Activated CD8-positive, alpha-beta T cell treated with anti-CD3 and anti-CD28 coated beads for 36 hours (primary cell): ENCODE data around the gene PDE3B. TPM values are rescaled to one million over a fixed set of nuclear protein-coding genes. Genes with fewer than 3 reads are reported as not detected.

ENCODE experiments used
- ATAC-seq: fragments of 200-7000 bp; cut with Tn5 transposase; one replicate; pipeline ENCODE4 v1.10.0; 2021; ENCODE audit warnings: mild to moderate bottlenecking, moderate library complexity
- CTCF ChIA-PET: fragments of 350-600 bp; sonication (Branson Sonifier 250); formaldehyde crosslinking; loops from one replicate; lab custom pipeline; 2021; ENCODE audit warnings: antibody characterized with exemption; lab: Charles Lee
- POLR2A ChIA-PET: fragments of 350-600 bp; sonication (Branson Sonifier 250); formaldehyde crosslinking; loops from one replicate; lab custom pipeline; 2021; ENCODE audit warnings: antibody characterized with exemption; lab: Charles Lee
- DNase-seq: peaks from one replicate; pipeline ENCODE4 v3.0.0-alpha.2; 2020
- H3K27ac Mint-ChIP-seq: one replicate; pipeline ENCODE4 v1.8.0; 2021; ENCODE audit warnings: mild to moderate bottlenecking, mixed read lengths
- H3K27me3 Mint-ChIP-seq: one replicate; pipeline ENCODE4 v1.8.0; 2021; ENCODE audit warnings: mixed read lengths
- H3K36me3 Mint-ChIP-seq: one replicate; pipeline ENCODE4 v1.8.0; 2021; ENCODE audit warnings: low read depth, mixed read lengths
- H3K4me1 Mint-ChIP-seq: one replicate; pipeline ENCODE4 v1.8.0; 2021; ENCODE audit warnings: low read depth, mixed read lengths
- H3K4me3 Mint-ChIP-seq: one replicate; pipeline ENCODE4 v1.8.0; 2021; ENCODE audit warnings: mild to moderate bottlenecking, moderate library complexity, mixed read lengths
- H3K9me3 Mint-ChIP-seq: one replicate; pipeline ENCODE4 v1.8.0; 2021; ENCODE audit warnings: mixed read lengths
- intact Hi-C: fragments of 100-400 bp; cut with micrococcal nuclease; formaldehyde crosslinking; loops from one replicate; pipeline ENCODE4 v1.10.0; 2022
- total RNA-seq, 2 experiments: library from RNA; stranded (reverse); gene quantifications; one replicate each; pipeline ENCODE4 v1.2.3, GENCODE V29; 2021
- TF ChIP-seq, protein P1 (sequence below): fragments of 200-600 bp; IDR thresholded peaks from one replicate; pipeline ENCODE4 v1.8.0; 2022; ENCODE audit warnings: antibody characterized with exemption, mild to moderate bottlenecking

Gene PDE3B
- total RNA-seq, 2 experiments from 2014 or later = 42.3 to 43.1 TPM

DNA sequence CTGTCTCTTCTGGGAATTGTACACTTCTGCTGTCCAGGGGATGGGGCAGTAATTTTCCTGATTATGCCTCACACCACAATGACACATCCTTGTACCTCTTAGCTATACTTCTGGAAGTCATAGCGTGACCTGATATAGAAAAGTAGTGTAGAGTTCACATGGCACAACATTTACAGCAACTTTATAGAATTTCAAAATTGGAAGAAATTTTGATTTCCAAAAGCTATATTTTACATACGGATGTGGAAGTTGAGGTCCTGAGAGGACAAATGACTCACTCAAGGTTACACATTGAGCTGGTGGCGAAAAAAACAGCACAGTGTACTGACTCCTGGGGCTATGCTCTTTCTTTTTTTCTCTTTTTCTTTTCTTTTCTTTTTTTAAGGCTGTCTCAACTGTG lies 254.8 kb downstream of the PDE3B start:
- H3K27ac Mint-ChIP-seq = no peak overlapping the region
- no peaks in the 10 kb centered on the region for H3K9me3 Mint-ChIP-seq
- TF ChIP-seq, protein P1, sequence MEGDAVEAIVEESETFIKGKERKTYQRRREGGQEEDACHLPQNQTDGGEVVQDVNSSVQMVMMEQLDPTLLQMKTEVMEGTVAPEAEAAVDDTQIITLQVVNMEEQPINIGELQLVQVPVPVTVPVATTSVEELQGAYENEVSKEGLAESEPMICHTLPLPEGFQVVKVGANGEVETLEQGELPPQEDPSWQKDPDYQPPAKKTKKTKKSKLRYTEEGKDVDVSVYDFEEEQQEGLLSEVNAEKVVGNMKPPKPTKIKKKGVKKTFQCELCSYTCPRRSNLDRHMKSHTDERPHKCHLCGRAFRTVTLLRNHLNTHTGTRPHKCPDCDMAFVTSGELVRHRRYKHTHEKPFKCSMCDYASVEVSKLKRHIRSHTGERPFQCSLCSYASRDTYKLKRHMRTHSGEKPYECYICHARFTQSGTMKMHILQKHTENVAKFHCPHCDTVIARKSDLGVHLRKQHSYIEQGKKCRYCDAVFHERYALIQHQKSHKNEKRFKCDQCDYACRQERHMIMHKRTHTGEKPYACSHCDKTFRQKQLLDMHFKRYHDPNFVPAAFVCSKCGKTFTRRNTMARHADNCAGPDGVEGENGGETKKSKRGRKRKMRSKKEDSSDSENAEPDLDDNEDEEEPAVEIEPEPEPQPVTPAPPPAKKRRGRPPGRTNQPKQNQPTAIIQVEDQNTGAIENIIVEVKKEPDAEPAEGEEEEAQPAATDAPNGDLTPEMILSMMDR = no peak
- DNase-seq = no peak
- H3K36me3 Mint-ChIP-seq = no peaks in the 10 kb centered on the region
- peaks cover 25% of the 10 kb centered on the region for H3K4me1 Mint-ChIP-seq
- intact Hi-C loops = loop anchor here (10.0 kb wide), 1 partner anchor 134 kb away; no protein-coding TSS in a partner anchor
- no peak for ATAC-seq
- CTCF ChIA-PET = interaction anchor here (2.1 kb wide), 1 partner anchor 10 kb away, joined by 11 read pairs; no protein-coding TSS in a partner anchor
- POLR2A ChIA-PET = interaction anchor here (0.5 kb wide), 1 partner anchor 73 kb away, joined by 4 read pairs; no protein-coding TSS in a partner anchor
- no peaks in the 10 kb centered on the region for H3K27me3 Mint-ChIP-seq
- no peak overlapping the region for H3K4me3 Mint-ChIP-seq

DNA sequence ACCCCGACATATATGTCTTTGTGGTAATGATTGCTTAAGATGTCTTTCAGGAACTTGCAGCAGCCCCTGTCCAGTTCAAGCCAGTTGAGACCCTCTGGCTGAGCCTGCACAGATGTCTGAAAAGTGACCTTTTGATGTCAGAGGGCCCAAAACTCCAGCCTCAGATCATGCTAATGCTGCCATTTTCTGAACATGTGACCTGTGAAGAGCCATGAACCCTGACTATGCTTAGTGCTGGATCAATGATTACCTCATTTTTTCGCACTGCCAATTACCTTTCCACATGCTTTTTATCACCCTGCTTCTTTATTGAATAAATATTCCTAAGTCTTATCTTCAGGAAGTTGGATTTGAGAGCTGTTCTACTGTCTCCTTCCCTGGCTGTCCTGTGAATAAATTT lies 255.3 kb downstream of the PDE3B start:
- intact Hi-C loops = loop anchor here (10.0 kb wide), 1 partner anchor 134 kb away; no protein-coding TSS in a partner anchor
- ChIA-PET CTCF (interaction anchor here (2.1 kb wide), 1 partner anchor 9 kb away, joined by 11 read pairs; no protein-coding TSS in a partner anchor), POLR2A (interaction anchor here (0.5 kb wide), 1 partner anchor 74 kb away, joined by 4 read pairs; no protein-coding TSS in a partner anchor)
- TF ChIP-seq, protein P1 = no peak
- no peak overlapping the region for H3K27ac Mint-ChIP-seq
- no peak overlapping the region for H3K4me3 Mint-ChIP-seq
- H3K9me3 Mint-ChIP-seq = no peaks in the 10 kb centered on the region
- no peak for DNase-seq
- peaks cover 24% of the 10 kb centered on the region for H3K4me1 Mint-ChIP-seq
- no peak for ATAC-seq
- no peaks in the 10 kb centered on the region for H3K36me3 Mint-ChIP-seq
- no peaks in the 10 kb centered on the region for H3K27me3 Mint-ChIP-seq

DNA sequence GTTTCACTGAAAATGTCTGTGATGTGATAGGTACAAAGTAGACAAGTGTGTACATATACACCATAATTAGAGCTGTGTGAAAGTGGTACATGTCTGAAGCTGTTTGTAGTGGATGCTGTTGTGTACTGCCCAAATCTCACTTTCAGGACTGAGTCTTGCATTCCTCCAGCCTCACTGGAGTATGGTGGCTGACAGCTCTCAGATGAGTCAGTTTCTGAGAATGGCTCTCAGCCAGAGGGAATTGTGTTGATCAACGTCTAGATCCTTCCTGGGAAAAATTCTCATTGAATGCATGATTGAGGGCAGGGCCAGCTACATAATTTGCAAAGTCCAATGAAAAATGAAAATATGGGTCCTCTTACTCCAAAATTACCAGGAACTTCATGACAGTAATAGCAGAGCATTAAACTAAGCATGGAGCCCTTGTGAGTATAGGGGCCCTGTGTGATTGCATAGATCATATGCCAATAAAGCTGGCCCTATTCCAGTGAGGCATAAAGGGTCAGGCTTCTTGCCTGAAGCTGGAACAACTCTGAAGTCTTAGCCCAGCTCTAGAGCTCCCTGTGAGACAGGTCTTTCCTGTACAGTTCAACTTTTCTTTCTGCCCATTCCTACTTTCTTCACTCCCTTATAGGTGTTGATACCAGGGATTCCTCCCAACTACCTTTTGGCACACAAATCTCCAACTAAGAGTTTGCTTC lies 259.2 kb downstream of the PDE3B start:
- intact Hi-C loops = no loop called here
- ChIA-PET CTCF (interaction anchor here (0.7 to 8.1 kb wide), 12 partner anchors 9 to 383 kb away, joined by 3 to 214 read pairs (median 4); partner anchors contain the start of genes CYP2R1 and PSMA1), POLR2A (interaction anchor here (0.9 to 1.0 kb wide), 2 partner anchors 10 to 11 kb away, joined by 3 to 4 read pairs; partner anchors contain the start of gene CYP2R1)
- Mint-ChIP-seq H3K36me3 (no peaks in the 10 kb centered on the region), H3K4me1 (peaks cover 39% of the 10 kb centered on the region), H3K27ac (no peak overlapping the region), H3K27me3 (no peaks in the 10 kb centered on the region), H3K9me3 (no peaks in the 10 kb centered on the region), H3K4me3 (no peak overlapping the region)
- TF ChIP-seq, protein P1 = no peak
- ATAC-seq = no peak
- DNase-seq = no peak

DNA sequence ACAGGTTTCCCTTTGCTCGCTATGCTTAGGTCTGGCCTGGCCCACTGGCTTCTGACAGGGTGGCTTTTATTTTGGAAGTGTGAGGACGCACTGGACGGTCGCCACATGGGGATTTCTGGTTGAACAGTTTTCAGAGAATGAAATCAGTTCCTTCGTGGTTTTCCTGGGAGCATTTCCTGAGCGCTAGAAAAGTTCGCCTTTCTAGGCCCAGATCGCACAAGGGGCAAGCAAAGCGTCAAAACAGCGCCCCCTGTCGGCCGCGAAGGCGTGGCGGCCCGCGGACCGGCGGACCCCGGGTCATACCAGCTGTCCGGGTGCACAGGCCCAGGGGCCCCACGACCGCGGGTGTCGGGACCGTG lies 261.1 kb downstream of the PDE3B start:
- peak; percentile 40 for ATAC-seq
- Mint-ChIP-seq H3K4me3 (peak overlapping the region; percentile 93), H3K36me3 (no peaks in the 10 kb centered on the region), H3K27me3 (no peaks in the 10 kb centered on the region), H3K9me3 (no peaks in the 10 kb centered on the region), H3K4me1 (peaks cover 50% of the 10 kb centered on the region), H3K27ac (peak overlapping the region; percentile 86)
- DNase-seq = peak; percentile 88
- intact Hi-C loops = loop anchor here (2.0 to 5.0 kb wide), 6 partner anchors 68 to 382 kb away; partner anchors contain the start of genes CALCA, PDE3B and PSMA1
- TF ChIP-seq, protein P1 = peak; percentile 95
- ChIA-PET POLR2A (interaction anchor here (1.3 to 4.3 kb wide), 3 partner anchors 13 to 260 kb away, joined by 3 to 23 read pairs (median 4); partner anchors contain the start of genes CALCB, CYP2R1 and PDE3B), CTCF (interaction anchor here (0.8 to 8.1 kb wide), 18 partner anchors 10 to 411 kb away, joined by 3 to 214 read pairs (median 6); partner anchors contain the start of genes COPB1, CYP2R1, PDE3B and PSMA1)
